ENCODE results near the gene EXD3.

The EXD3 gene

DNA sequence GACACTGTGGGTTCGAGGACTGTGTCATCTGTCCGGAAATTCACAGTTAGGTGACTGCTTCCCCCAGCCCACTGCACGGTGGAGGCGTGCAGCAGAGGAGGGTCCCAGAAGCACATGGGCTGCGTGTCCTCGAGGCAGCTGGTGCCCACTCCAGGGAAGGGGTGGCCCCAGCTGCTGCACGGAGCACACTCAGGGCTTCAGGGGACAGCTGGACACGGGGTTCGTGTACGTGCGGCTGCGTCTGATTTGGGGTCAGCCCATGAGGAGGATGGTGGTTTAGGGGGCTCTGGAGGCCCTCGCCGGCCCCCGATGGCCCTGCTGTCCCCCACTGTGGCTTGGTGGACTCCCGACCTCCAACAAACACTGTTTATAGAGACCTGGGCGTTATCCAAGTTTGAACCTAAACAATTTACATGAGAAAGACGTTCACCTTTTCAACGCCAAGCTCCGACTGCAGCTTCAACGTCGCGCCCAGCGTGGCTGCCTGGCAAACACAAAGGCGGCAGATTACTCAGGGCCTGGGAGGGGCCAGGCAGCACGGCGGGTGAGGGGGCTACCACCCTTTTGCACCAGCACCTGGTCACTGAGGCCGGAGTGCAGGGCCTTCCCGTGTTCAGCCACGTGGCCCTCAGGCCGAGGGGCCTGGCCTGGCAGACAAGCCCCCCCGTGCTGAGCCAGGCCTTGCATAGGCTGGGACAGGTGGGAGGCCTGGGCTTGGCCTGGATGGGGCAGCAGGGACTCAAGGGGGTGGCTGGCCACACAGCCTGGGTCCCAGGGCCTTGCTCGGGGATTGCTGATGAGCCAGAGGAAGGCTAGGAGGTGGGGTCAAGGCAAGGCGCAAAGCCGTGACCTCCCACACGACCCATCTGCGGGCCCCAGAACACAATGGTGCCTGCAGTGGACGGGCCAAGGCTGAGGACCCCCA is 55.2 kb downstream of the EXD3 start:
- TF ChIP-seq, protein P1, sequence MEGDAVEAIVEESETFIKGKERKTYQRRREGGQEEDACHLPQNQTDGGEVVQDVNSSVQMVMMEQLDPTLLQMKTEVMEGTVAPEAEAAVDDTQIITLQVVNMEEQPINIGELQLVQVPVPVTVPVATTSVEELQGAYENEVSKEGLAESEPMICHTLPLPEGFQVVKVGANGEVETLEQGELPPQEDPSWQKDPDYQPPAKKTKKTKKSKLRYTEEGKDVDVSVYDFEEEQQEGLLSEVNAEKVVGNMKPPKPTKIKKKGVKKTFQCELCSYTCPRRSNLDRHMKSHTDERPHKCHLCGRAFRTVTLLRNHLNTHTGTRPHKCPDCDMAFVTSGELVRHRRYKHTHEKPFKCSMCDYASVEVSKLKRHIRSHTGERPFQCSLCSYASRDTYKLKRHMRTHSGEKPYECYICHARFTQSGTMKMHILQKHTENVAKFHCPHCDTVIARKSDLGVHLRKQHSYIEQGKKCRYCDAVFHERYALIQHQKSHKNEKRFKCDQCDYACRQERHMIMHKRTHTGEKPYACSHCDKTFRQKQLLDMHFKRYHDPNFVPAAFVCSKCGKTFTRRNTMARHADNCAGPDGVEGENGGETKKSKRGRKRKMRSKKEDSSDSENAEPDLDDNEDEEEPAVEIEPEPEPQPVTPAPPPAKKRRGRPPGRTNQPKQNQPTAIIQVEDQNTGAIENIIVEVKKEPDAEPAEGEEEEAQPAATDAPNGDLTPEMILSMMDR (IDR thresholded peaks at IDR 0.05; ENCODE audit: insufficient read depth, missing control alignments): no peak
- DNase-seq (ENCODE audit: insufficient read length, low spot score) (no peak), FAIRE-seq (no peak)

DNA sequence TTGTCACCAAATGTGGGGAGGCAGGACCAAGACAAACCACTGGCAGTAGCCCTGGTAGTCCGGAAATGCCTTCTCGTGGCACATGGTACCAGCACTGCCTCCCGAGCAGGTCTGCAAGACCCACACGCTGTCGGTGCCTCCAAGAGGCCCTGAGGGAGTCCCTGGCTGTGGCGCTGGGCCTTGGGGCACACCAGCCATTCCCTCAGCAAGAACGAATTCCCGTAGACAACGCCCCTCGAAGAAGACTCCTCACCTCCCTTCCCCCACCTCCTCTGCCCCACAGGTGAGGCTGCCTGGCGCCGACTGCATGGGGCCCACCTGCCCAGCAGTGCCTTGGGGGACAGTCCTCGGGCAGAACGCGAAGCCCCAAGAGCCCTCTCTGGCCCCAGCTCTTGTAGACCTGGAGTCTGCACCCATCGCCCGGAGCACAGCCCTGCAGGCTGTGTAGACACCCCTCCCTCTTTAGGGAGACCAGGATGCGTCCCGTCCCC is 56.0 kb downstream of the EXD3 start:
- no peak for FAIRE-seq
- TF ChIP-seq, protein P1 (IDR thresholded peaks at IDR 0.05; ENCODE audit: insufficient read depth, missing control alignments): no peak

DNA sequence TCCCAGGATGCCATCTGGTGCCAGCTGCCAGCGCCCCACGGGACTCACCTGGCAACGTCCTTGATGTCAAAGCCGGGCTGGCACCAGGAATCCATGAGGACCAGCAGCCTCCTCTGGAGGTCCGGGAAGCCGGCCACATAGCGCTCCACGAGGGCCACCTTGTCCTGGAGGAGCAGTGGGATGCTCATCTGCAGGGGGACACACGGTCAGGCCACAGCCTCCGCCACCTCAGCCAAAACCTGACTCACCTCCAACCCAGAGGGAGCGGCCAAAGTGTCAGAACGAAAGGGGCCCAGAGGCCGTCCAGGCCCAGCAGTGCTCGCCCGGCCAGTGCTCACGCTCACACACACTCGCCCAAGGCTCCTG is 56.5 kb downstream of the EXD3 start:
- FAIRE-seq (no peak), DNase-seq (ENCODE audit: insufficient read length, low spot score) (no peak)
- TF ChIP-seq, protein P1 (IDR thresholded peaks at IDR 0.05; ENCODE audit: insufficient read depth, missing control alignments): no peak

More for the DNA sequence above, 56.0 kb downstream of the EXD3 start:
- no peak for DNase-seq (ENCODE audit: insufficient read length, low spot score)

DNA sequence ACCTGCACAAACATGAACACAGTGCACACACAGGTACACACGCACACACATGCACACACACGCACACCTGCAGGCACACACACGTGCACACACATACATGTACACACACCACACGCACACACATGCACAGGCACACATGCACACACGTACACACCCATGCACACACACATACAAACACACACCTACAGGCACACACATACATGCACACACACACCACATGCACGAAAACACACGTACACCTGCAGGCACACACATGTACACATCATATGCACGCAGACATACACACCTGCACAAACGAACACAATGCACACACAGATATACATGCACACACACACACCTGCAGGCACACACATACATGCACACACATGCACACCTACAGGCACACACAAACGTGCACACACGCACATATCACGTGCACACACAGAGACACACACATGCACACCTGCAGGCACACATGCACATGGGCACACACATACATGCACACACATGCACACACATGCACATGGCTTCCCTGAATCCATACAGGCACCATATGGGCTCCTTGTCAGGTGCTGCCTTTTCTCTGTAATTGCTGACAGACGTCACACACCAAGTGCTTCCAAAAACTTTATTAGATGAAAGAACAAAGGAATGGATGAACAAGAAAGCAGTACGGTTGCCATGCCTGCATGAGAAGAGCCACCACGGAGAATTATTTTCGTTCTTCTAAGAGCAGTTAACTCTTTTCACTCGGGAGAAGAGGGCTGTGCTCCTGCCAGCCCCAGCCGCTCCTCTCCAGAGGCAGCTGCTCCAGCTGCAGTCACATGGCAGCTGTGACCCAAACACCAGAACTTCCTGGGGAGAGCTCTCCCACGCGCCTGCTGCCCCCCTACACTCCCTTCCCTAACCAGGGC is 57.2 kb downstream of the EXD3 start:
- FAIRE-seq (no peak), DNase-seq (ENCODE audit: insufficient read length, low spot score) (no peak)
- TF ChIP-seq, protein P1 (IDR thresholded peaks at IDR 0.05; ENCODE audit: insufficient read depth, missing control alignments): no peak

DNA sequence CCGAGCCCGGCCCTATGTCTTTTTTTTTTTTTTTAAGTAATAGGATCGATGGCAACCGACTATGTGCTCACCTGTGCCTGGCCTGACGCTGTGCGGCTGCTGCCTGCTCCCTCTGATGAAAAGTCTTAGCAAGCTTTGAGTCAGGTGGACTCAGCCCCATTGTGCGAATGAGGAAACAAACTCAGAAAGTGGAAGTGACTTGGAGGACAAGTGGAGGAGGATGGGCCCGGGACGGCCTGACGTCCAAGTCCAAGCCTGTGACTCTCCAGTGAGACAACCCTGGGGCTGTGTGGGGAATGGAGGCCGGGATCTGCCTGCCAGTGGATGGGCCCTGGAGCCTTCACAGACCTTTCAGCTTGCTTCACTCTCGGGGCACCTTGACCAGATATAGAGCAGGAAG is 57.9 kb downstream of the EXD3 start:
- TF ChIP-seq, protein P1 (IDR thresholded peaks at IDR 0.05; ENCODE audit: insufficient read depth, missing control alignments): no peak
- DNase-seq (ENCODE audit: insufficient read length, low spot score) (no peak), FAIRE-seq (no peak)

DNA sequence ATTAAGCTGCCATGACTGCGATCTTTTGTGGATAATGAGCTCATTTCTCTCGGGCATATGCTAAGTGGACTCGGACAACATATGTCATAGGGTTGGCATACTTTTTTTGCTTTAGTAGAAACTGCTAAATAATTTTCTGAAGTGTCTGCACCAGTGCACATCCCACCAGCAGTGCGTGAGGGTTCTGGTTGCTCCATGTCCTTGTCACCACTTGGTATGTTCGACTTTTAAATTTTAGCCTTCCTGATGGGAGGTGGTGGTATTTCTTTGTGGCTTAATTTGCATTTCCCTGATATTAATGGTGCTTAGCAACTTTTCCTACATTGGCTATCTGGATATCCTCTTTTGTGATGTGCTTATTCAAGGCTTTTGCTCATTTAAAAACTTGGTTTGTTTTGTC is 63.1 kb downstream of the EXD3 start:
- TF ChIP-seq, protein P1 (IDR thresholded peaks at IDR 0.05; ENCODE audit: insufficient read depth, missing control alignments): no peak
- no peak for FAIRE-seq
- DNase-seq (ENCODE audit: insufficient read length, low spot score): no peak
